Endothelial cell of umbilical vein (primary cell): ENCODE data around the gene LRRC7. TPM values are rescaled to one million over a fixed set of nuclear protein-coding genes. Genes with fewer than 3 reads are reported as not detected.

Experiments
- BruUV-seq: library from RNA; stranded (reverse); fragments of 400-500 nt; replicated peaks from 2 replicates; lab custom pipeline; 2021; lab: Mats Ljungman, UMichigan
- CTCF ChIA-PET: fragments of 300-600, 350-600 bp; sonication (Branson Sonifier 250); formaldehyde crosslinking; loops from one replicate; lab custom pipeline; 2021; ENCODE audit warnings: antibody characterized with exemption, inconsistent platforms; lab: Charles Lee
- POLR2A ChIA-PET: fragments of 300-600, 350-600 bp; sonication (Branson Sonifier 250); formaldehyde crosslinking; loops from one replicate; lab custom pipeline; 2021; ENCODE audit warnings: antibody characterized with exemption, inconsistent platforms; lab: Charles Lee
- DNase-seq: peaks from one replicate; pipeline ENCODE4 v3.0.0-alpha.2; 2011; ENCODE audit warnings: low read depth, low spot score
- FAIRE-seq: peaks from 2 replicates; lab custom pipeline; 2011; peaks lifted over from hg19 to GRCh38; lab: Jason Lieb, UNC
- H2AFZ ChIP-seq: 2 replicates; pipeline ENCODE4 v1.6.0; 2012; ENCODE audit warnings: low read depth, low read length, control low read depth, inconsistent platforms
- H3K27ac ChIP-seq: 2 replicates; pipeline ENCODE4 v1.5.1; 2011; ENCODE audit warnings: low read depth, mild to moderate bottlenecking, control low read depth, low read length, moderate library complexity; ENCODE audit not compliant: insufficient read depth
- H3K27me3 ChIP-seq, 2 experiments: 2 replicates each; pipeline versions ENCODE4 v1.6.0 to v1.6.1; 2011; ENCODE audit warnings: low read length in 2 of 2, mixed read lengths in 1 of 2; ENCODE audit not compliant: control insufficient read depth in 2 of 2, insufficient read depth in 2 of 2
- H3K36me3 ChIP-seq, 2 experiments: 2 replicates in 1 of 2; 3 replicates in 1 of 2; pipeline ENCODE4 v1.5.1; 2011; ENCODE audit warnings: low read length in 2 of 2, mild to moderate bottlenecking in 1 of 2, moderate library complexity in 1 of 2; ENCODE audit not compliant: control insufficient read depth in 2 of 2, insufficient read depth in 2 of 2; ENCODE audit errors: extremely low read depth in 1 of 2
- H3K4me1 ChIP-seq: 3 replicates; pipeline ENCODE4 v1.5.1; 2011; ENCODE audit warnings: mild to moderate bottlenecking, low read length; ENCODE audit not compliant: control insufficient read depth, insufficient read depth; ENCODE audit errors: extremely low read depth
- H3K4me2 ChIP-seq: 2 replicates; pipeline ENCODE4 v1.6.1; 2011; ENCODE audit warnings: low read length, control low read depth, mixed read lengths; ENCODE audit not compliant: insufficient read depth
- H3K4me3 ChIP-seq, 3 experiments: fragments of 200-600 bp in 1 of 3; sonication (generic), shearing (Covaris generic) in 1 of 3; replicated peaks in 1 of 3; 2 replicates each; pipeline ENCODE4 v1.5.1; 2011 to 2016; ENCODE audit warnings: control low read depth in 3 of 3, low read length in 3 of 3, mild to moderate bottlenecking in 2 of 3, inconsistent platforms in 1 of 3, low read depth in 1 of 3, moderate library complexity in 1 of 3; ENCODE audit not compliant: insufficient read depth in 1 of 3
- H3K79me2 ChIP-seq: 2 replicates; pipeline ENCODE4 v1.6.0; 2012; ENCODE audit warnings: low read length, inconsistent platforms; ENCODE audit not compliant: control insufficient read depth, insufficient read depth
- H3K9ac ChIP-seq: replicated peaks from 2 replicates; pipeline ENCODE3; 2011; ENCODE audit warnings: low read length, control low read depth; ENCODE audit not compliant: insufficient read depth; ENCODE audit errors: extremely low read depth
- H3K9me1 ChIP-seq: replicated peaks from 3 replicates; pipeline ENCODE4 v1.6.0; 2011; ENCODE audit warnings: mild to moderate bottlenecking, low read length; ENCODE audit not compliant: control insufficient read depth, insufficient read depth; ENCODE audit errors: extremely low read depth
- H3K9me3 ChIP-seq: replicated peaks from 2 replicates; pipeline ENCODE4 v1.5.1; 2012; ENCODE audit warnings: low read length, inconsistent platforms; ENCODE audit not compliant: control insufficient read depth, insufficient read depth
- H4K20me1 ChIP-seq: replicated peaks from 2 replicates; pipeline ENCODE3; 2011; ENCODE audit warnings: mild to moderate bottlenecking, low read length; ENCODE audit not compliant: control insufficient read depth, insufficient read depth; ENCODE audit errors: extremely low read depth
- EZH2 ChIP-seq: IDR thresholded peaks from 2 replicates; pipeline ENCODE4 v1.6.1; 2012; ENCODE audit warnings: borderline replicate concordance, low read depth, mild to moderate bottlenecking, moderate library complexity, low read length, inconsistent platforms; ENCODE audit not compliant: severe bottlenecking
- FOS ChIP-seq: IDR thresholded peaks from 2 replicates; pipeline ENCODE4 v1.6.1; 2011; ENCODE audit warnings: mild to moderate bottlenecking, low read length, moderate library complexity, borderline replicate concordance; ENCODE audit not compliant: insufficient read depth
- GATA2 ChIP-seq: IDR thresholded peaks from 2 replicates; pipeline ENCODE4 v1.7.0; 2011; ENCODE audit warnings: low read depth, mild to moderate bottlenecking, moderate library complexity, mixed read lengths, low read length; ENCODE audit not compliant: insufficient read length, insufficient read depth
- JUN ChIP-seq: IDR thresholded peaks from 2 replicates; pipeline ENCODE4 v1.6.1; 2011; ENCODE audit warnings: borderline replicate concordance, low read depth; ENCODE audit not compliant: insufficient read length, insufficient read depth
- MYC ChIP-seq: IDR thresholded peaks from one replicate; pipeline ENCODE4 v1.6.1; 2011; ENCODE audit warnings: mild to moderate bottlenecking, low read depth, low read length
- POLR2A ChIP-seq: IDR thresholded peaks from 2 replicates; pipeline ENCODE4 v1.6.1; 2012; ENCODE audit warnings: low read depth, mild to moderate bottlenecking, control low read depth, low read length
- POLR2AphosphoS5 ChIP-seq: IDR thresholded peaks from 2 replicates; pipeline ENCODE4 v1.6.1; 2012; ENCODE audit warnings: low read depth, mild to moderate bottlenecking, control low read depth, low read length, moderate library complexity; ENCODE audit not compliant: insufficient read depth
- dilution Hi-C: fragments of 300-500 bp; cut with MboI; formaldehyde crosslinking; loops from one replicate; pipeline ENCODE4 v1.15.0; 2019; ENCODE audit warnings: low sequenced_read_pairs; ENCODE audit not compliant: extremely low pct_ligation_motif_present
- intact Hi-C: fragments of 100-400 bp; cut with micrococcal nuclease; formaldehyde crosslinking; loops from one replicate; pipeline ENCODE4 v1.10.0; 2022
- polyA plus RNA-seq, 4 experiments: library from polyadenylated mRNA; depleted of rRNA in 3 of 4; stranded (reverse) in 3 of 4; unstranded in 1 of 4; fragments of >200 nt; gene quantifications; 2 replicates each; pipeline versions ENCODE4 v1.2.1 to v1.2.3, GENCODE V29; 2011 to 2012; ENCODE audit warnings: missing spikeins in 1 of 4
- total RNA-seq: library from RNA; stranded (reverse); gene quantifications from 2 replicates; pipeline ENCODE4 v1.2.3, GENCODE V29; 2021
- TF ChIP-seq, protein P1 (sequence below), 2 donors: IDR thresholded peaks; 1 replicate in 1 of 2; 2 replicates in 1 of 2; pipeline ENCODE4 v1.5.1; 2011; ENCODE audit warnings: low read length in 2 of 2, mild to moderate bottlenecking in 2 of 2, moderate library complexity in 2 of 2, control low read depth in 1 of 2, inconsistent platforms in 1 of 2, low read depth in 1 of 2; ENCODE audit not compliant: insufficient read depth in 1 of 2; ENCODE audit errors: extremely low read depth in 1 of 2
- TF ChIP-seq, protein P2 (sequence below): IDR thresholded peaks from 2 replicates; pipeline ENCODE4 v1.6.1; 2011; ENCODE audit not compliant: insufficient read depth, insufficient read length

The LRRC7 gene
- total and polyA plus RNA-seq, 2 donors (not counting 3 experiments of a cell fraction or from before 2014, with no cell fraction given), result 0.11 to 0.58 TPM

- Histone ChIP-seq H3K9me1 (no peaks in the 10 kb centered on the region), H2AFZ (no peak overlapping the region), H3K79me2 (no peaks in the 10 kb centered on the region), H3K27me3 (no peaks in the 10 kb centered on the region), H3K4me3 (no peak overlapping the region), H3K27ac (no peak overlapping the region), H3K9me3 (no peaks in the 10 kb centered on the region), H3K4me1 (no peaks in the 10 kb centered on the region), H4K20me1 (no peaks in the 10 kb centered on the region), H3K4me2 (no peak overlapping the region), H3K36me3 (no peaks in the 10 kb centered on the region), H3K9ac (no peak overlapping the region)
- CTCF ChIA-PET, result no interaction called here
- BruUV-seq, result no TSS peak
- DNase-seq (no peak), FAIRE-seq (no peak)
- POLR2A ChIA-PET, result no interaction called here
- intact Hi-C loops, result no loop called here
- dilution Hi-C loops, result no loop called here
- TF ChIP-seq, protein P1, sequence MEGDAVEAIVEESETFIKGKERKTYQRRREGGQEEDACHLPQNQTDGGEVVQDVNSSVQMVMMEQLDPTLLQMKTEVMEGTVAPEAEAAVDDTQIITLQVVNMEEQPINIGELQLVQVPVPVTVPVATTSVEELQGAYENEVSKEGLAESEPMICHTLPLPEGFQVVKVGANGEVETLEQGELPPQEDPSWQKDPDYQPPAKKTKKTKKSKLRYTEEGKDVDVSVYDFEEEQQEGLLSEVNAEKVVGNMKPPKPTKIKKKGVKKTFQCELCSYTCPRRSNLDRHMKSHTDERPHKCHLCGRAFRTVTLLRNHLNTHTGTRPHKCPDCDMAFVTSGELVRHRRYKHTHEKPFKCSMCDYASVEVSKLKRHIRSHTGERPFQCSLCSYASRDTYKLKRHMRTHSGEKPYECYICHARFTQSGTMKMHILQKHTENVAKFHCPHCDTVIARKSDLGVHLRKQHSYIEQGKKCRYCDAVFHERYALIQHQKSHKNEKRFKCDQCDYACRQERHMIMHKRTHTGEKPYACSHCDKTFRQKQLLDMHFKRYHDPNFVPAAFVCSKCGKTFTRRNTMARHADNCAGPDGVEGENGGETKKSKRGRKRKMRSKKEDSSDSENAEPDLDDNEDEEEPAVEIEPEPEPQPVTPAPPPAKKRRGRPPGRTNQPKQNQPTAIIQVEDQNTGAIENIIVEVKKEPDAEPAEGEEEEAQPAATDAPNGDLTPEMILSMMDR (IDR thresholded peaks at IDR 0.05; ENCODE audit: extremely low read depth in 1 of 2, insufficient read depth in 1 of 2, low read depth in 1 of 2, low read length in 2 of 2), result no peak
- TF ChIP-seq FOS (no peak), JUN (no peak), MYC (no peak), POLR2A (no peak), GATA2 (no peak)
- TF ChIP-seq, protein P2, sequence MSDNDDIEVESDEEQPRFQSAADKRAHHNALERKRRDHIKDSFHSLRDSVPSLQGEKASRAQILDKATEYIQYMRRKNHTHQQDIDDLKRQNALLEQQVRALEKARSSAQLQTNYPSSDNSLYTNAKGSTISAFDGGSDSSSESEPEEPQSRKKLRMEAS, result no peak
Measured at GRCh38 chr1:69787151-69787550, 219.4 kb downstream of the LRRC7 start.

DNA sequence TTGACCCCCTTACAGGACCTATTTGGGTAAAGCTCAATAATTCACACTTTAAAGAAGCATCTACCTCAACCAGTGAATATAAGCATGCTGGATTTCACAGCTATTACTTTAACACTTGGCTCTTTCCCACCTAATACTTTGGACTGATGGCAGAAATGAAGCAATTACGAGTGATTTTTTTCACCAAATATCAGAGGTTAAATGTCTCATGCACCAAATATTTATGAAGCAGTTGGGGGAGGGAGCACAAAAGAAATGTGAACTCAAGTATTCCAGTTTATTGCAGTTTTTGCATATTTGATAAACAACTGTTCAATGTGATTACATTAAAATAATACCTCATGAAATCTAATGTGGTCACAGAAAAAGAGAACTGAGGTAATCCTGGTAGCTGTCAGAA, 223.6 kb downstream of the LRRC7 start:
- Histone ChIP-seq H3K79me2 (no peaks in the 10 kb centered on the region), H3K27me3 (no peaks in the 10 kb centered on the region), H3K4me3 (no peak overlapping the region), H2AFZ (no peak overlapping the region), H4K20me1 (no peaks in the 10 kb centered on the region), H3K4me2 (no peak overlapping the region), H3K9me3 (no peaks in the 10 kb centered on the region), H3K9me1 (no peaks in the 10 kb centered on the region), H3K9ac (no peak overlapping the region), H3K27ac (no peak overlapping the region), H3K4me1 (no peaks in the 10 kb centered on the region), H3K36me3 (no peaks in the 10 kb centered on the region)
- ChIA-PET POLR2A (no interaction called here), CTCF (no interaction called here)
- TF ChIP-seq, protein P2, result no peak
- TF ChIP-seq FOS (no peak), MYC (no peak), EZH2 (no peak), JUN (no peak), GATA2 (no peak), POLR2AphosphoS5 (no peak), POLR2A (no peak)
- TF ChIP-seq, protein P1 (IDR thresholded peaks at IDR 0.05; ENCODE audit: extremely low read depth in 1 of 2, insufficient read depth in 1 of 2, low read depth in 1 of 2, low read length in 2 of 2), result no peak
- DNase-seq, result no peak
- no TSS peak for BruUV-seq
- FAIRE-seq, result no peak
- dilution Hi-C loops (no loop called here), intact Hi-C loops (no loop called here)
